Activated naive CD8-positive, alpha-beta T cell treated with anti-CD3 and anti-CD28 coated beads, Interleukin-2, amount 10 ng/mL, durations not matched to agents 7 days and 5 days (primary cell): ENCODE results near the gene SETX. TPM values are rescaled to one million over a fixed set of nuclear protein-coding genes. Genes with fewer than 3 reads are reported as not detected.
"Not testable (repeated sequence)": the region's sequence is repeated elsewhere in the genome, so short reads cannot be mapped to it uniquely, and the experiment has no call there.

Experiments used
- ATAC-seq: fragments of 150-1000 bp; cut with Tn5 transposase; one replicate; pipeline ENCODE4 v1.10.0; 2021; ENCODE audit warnings: low read depth, moderate library complexity
- POLR2A ChIA-PET: fragments of 350-600 bp; sonication (Branson Sonifier 250); formaldehyde crosslinking; loops from one replicate; lab custom pipeline; 2021; ENCODE audit warnings: antibody characterized with exemption; lab: Charles Lee
- DNase-seq: peaks from one replicate; pipeline ENCODE4 v3.0.0; 2021
- H3K27ac Mint-ChIP-seq: one replicate; pipeline ENCODE4 v1.8.0; 2022; ENCODE audit warnings: mild to moderate bottlenecking, mixed read lengths
- H3K27me3 Mint-ChIP-seq: one replicate; pipeline ENCODE4 v1.8.0; 2022; ENCODE audit warnings: mild to moderate bottlenecking, moderate library complexity, mixed read lengths
- H3K36me3 Mint-ChIP-seq: one replicate; pipeline ENCODE4 v1.8.0; 2021; ENCODE audit warnings: mild to moderate bottlenecking, mixed read lengths
- H3K4me1 Mint-ChIP-seq: one replicate; pipeline ENCODE4 v1.8.0; 2021; ENCODE audit warnings: mixed read lengths
- H3K4me3 Mint-ChIP-seq: one replicate; pipeline ENCODE4 v1.8.0; 2022; ENCODE audit warnings: mild to moderate bottlenecking, moderate library complexity, mixed read lengths
- H3K9me3 Mint-ChIP-seq: one replicate; pipeline ENCODE4 v1.8.0; 2021; ENCODE audit warnings: mixed read lengths
- total RNA-seq, 2 experiments: library from RNA; stranded (reverse); gene quantifications; one replicate each; pipeline ENCODE4 v1.2.3, GENCODE V29; 2021

Gene SETX
- total RNA-seq, 2 experiments from 2014 or later, result 64.0 to 69.4 TPM

- Mint-ChIP-seq H3K27me3 (no peaks in the 10 kb centered on the region), H3K9me3 (no peaks in the 10 kb centered on the region), H3K36me3 (peaks cover 28% of the 10 kb centered on the region), H3K4me1 (peaks cover 29% of the 10 kb centered on the region), H3K4me3 (peak overlapping the region; percentile 60), H3K27ac (peak overlapping the region; percentile 63)
- ATAC-seq (peak; percentile 93), DNase-seq (no peak)
- POLR2A ChIA-PET, result interaction anchor here (1.0 to 1.5 kb wide), 2 partner anchors 22 to 58 kb away, joined by 3 to 6 read pairs; no protein-coding TSS in a partner anchor
Observed at GRCh38 chr9:132293145-132293721, 61.6 kb downstream of the SETX start.

DNA sequence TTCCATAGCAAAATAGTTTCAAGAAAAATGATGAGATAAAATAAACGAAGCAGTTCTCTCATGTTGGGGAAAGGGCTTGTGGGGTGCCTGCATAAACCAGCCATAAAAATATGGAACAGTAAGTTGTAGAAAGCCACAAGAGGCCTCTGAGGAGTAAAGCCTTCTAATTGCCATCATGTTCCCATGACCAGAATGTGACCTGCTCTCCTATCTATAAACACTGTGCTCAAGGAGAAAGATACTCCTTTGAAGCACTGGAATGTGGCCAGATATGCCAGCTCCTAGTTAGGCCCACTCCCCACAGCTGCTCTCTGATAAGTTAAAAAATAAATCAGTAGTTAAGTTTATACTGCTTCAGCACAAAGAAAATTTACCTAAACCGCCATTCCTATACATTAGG is 65.8 kb downstream of the SETX start:
- DNase-seq (no peak), ATAC-seq (no peak)
- no peak overlapping the region for H3K4me3 Mint-ChIP-seq
- H3K36me3 Mint-ChIP-seq, result peaks cover 20% of the 10 kb centered on the region
- H3K27ac Mint-ChIP-seq, result no peak overlapping the region
- no peaks in the 10 kb centered on the region for H3K27me3 Mint-ChIP-seq
- POLR2A ChIA-PET, result no interaction called here
- H3K4me1 Mint-ChIP-seq, result peaks cover 20% of the 10 kb centered on the region
- no peaks in the 10 kb centered on the region for H3K9me3 Mint-ChIP-seq

DNA sequence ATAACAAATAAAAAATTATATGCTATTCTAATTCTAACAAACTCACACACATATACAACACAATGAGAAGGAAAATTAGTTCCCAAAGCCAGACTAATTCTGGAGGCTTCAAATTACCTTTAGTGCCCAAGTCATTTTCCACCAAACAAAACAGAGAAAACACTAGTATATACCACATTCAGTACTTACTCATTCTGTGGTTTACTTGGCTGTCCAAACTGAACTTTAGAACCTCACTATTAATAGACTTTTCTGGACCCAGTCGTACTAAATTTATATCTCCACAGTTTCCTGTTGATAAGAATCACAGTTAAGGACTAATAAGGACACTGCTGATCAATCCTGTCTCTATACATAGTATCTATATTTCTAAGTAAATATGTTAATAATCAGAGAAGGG is 66.4 kb downstream of the SETX start:
- POLR2A ChIA-PET, result no interaction called here
- peaks cover 23% of the 10 kb centered on the region for H3K36me3 Mint-ChIP-seq
- ATAC-seq, result no peak

GRCh38 chr9:132287256-132287760 is 67.5 kb downstream of the SETX start:
- POLR2A ChIA-PET, result no interaction called here
- ATAC-seq, result no peak
- H3K36me3 Mint-ChIP-seq, result peaks cover 25% of the 10 kb centered on the region
- H3K4me1 Mint-ChIP-seq, result peaks cover 13% of the 10 kb centered on the region
- no peaks in the 10 kb centered on the region for H3K9me3 Mint-ChIP-seq
- H3K27ac Mint-ChIP-seq, result no peak overlapping the region
- DNase-seq, result no peak
- no peak overlapping the region for H3K4me3 Mint-ChIP-seq
- H3K27me3 Mint-ChIP-seq, result no peaks in the 10 kb centered on the region

More for the DNA sequence above, 66.4 kb downstream of the SETX start:
- Mint-ChIP-seq H3K9me3 (no peaks in the 10 kb centered on the region), H3K27me3 (no peaks in the 10 kb centered on the region), H3K27ac (no peak overlapping the region), H3K4me3 (no peak overlapping the region), H3K4me1 (peaks cover 20% of the 10 kb centered on the region)
- no peak for DNase-seq

DNA sequence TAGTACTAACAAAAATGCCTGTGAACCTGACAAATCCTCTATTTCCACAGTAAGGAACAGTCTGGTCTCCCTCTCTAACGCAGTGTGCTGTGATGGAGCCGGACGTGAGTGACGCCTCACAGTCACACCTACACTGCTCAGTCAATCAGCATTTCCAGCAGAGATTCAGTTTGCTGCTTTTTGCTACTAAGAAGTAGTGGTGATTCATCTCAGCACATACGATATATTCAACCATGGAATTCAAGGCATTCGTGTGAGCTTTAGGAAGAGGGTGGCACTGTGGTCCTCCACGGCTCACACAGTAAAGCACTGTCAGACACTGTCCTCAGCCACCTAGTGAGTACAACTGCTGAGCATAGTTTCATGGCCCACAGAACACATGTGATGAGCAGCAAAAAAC is 70.9 kb downstream of the SETX start:
- peaks cover 38% of the 10 kb centered on the region for H3K36me3 Mint-ChIP-seq
- H3K27me3 Mint-ChIP-seq, result no peaks in the 10 kb centered on the region
- POLR2A ChIA-PET, result no interaction called here
- H3K9me3 Mint-ChIP-seq, result no peaks in the 10 kb centered on the region
- ATAC-seq, result no peak
- peaks cover 9% of the 10 kb centered on the region for H3K4me1 Mint-ChIP-seq
- H3K27ac Mint-ChIP-seq, result no peak overlapping the region
- no peak for DNase-seq
- H3K4me3 Mint-ChIP-seq, result no peak overlapping the region

- H3K4me1 Mint-ChIP-seq, result peaks cover 4% of the 10 kb centered on the region
- POLR2A ChIA-PET, result no interaction called here
- peaks cover 36% of the 10 kb centered on the region for H3K36me3 Mint-ChIP-seq
- H3K4me3 Mint-ChIP-seq, result no peak overlapping the region
- no peaks in the 10 kb centered on the region for H3K9me3 Mint-ChIP-seq
- ATAC-seq, result no peak
- no peak for DNase-seq
- no peaks in the 10 kb centered on the region for H3K27me3 Mint-ChIP-seq
- H3K27ac Mint-ChIP-seq, result no peak overlapping the region
Observed at GRCh38 chr9:132283165-132283564, 71.6 kb downstream of the SETX start.

GRCh38 chr9:132274861-132275260 is 79.9 kb downstream of the SETX start:
- Mint-ChIP-seq H3K4me1 (no peaks in the 10 kb centered on the region), H3K27ac (no peak overlapping the region), H3K4me3 (no peak overlapping the region), H3K27me3 (no peaks in the 10 kb centered on the region), H3K36me3 (peaks cover 51% of the 10 kb centered on the region), H3K9me3 (no peaks in the 10 kb centered on the region)
- DNase-seq, result no peak
- POLR2A ChIA-PET, result no interaction called here
- ATAC-seq, result no peak

- H3K4me1 Mint-ChIP-seq, DNase-seq, H3K9me3 Mint-ChIP-seq, H3K27me3 Mint-ChIP-seq, H3K27ac Mint-ChIP-seq, ATAC-seq, POLR2A ChIA-PET, H3K4me3 Mint-ChIP-seq: not testable (repeated sequence)
- peaks cover 29% of the 10 kb centered on the region for H3K36me3 Mint-ChIP-seq
Observed at GRCh38 chr9:132269704-132270516, 84.9 kb downstream of the SETX start.

GRCh38 chr9:132268725-132269352 is 85.9 kb downstream of the SETX start:
- H3K27ac Mint-ChIP-seq, result no peak overlapping the region
- no peaks in the 10 kb centered on the region for H3K4me1 Mint-ChIP-seq
- no peaks in the 10 kb centered on the region for H3K9me3 Mint-ChIP-seq
- H3K27me3 Mint-ChIP-seq, result no peaks in the 10 kb centered on the region
- ATAC-seq (peak; percentile 52), DNase-seq (peak; percentile 74)
- POLR2A ChIA-PET, result no interaction called here
- no peak overlapping the region for H3K4me3 Mint-ChIP-seq
- peaks cover 20% of the 10 kb centered on the region for H3K36me3 Mint-ChIP-seq

DNA sequence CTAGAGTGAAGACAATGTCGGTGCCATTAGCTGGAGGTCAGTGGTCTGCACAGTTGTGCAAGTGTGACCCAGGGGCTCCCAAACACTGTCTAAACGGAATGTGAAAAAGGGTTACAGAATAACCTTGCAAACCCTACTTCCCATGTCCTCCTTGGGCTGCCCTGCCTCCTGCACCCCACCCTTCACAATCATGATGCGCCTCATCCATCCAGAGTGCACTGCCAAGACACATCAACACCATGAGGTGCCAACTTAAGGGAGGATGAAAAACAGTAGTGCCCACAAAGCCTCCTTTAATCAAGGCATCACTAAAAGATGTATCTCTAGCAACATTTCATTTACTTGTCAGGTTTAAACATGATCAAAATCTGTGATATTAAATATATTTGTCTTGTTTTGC is 87.1 kb downstream of the SETX start:
- H3K4me3 Mint-ChIP-seq, result no peak overlapping the region
- no peaks in the 10 kb centered on the region for H3K27me3 Mint-ChIP-seq
- H3K9me3 Mint-ChIP-seq, result no peaks in the 10 kb centered on the region
- DNase-seq (no peak), ATAC-seq (no peak)
- H3K4me1 Mint-ChIP-seq, result peaks cover 2% of the 10 kb centered on the region
- POLR2A ChIA-PET, result no interaction called here
- peaks cover 15% of the 10 kb centered on the region for H3K36me3 Mint-ChIP-seq
- no peak overlapping the region for H3K27ac Mint-ChIP-seq

DNA sequence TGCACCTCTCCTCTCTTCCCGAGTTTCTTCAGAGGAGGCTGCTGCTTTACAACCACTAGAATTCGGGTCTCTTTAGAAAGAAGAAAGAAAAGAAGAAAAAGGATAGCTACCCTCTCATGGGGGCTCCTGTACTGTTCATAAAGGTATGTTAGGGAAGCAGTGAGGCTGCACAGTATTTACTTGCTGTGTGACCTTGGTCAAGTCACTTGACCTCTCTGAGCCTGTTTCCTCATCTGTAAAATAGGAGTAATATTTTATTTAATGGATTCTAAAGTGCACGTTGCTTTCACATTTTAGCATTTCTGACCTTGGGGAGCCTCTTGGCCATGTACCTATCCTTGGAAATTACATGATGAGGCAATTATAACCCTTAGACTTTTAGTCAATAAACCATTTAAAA is 88.8 kb downstream of the SETX start:
- ATAC-seq, result no peak
- Mint-ChIP-seq H3K27ac (no peak overlapping the region), H3K4me3 (no peak overlapping the region), H3K4me1 (peaks cover 2% of the 10 kb centered on the region), H3K27me3 (no peaks in the 10 kb centered on the region), H3K36me3 (peaks cover 14% of the 10 kb centered on the region), H3K9me3 (no peaks in the 10 kb centered on the region)
- POLR2A ChIA-PET, result no interaction called here
- no peak for DNase-seq

GRCh38 chr9:132260846-132261245 is 93.9 kb downstream of the SETX start:
- Mint-ChIP-seq H3K27me3 (peaks cover 1% of the 10 kb centered on the region), H3K27ac (no peak overlapping the region), H3K4me3 (no peak overlapping the region), H3K36me3 (peaks cover 6% of the 10 kb centered on the region), H3K9me3 (no peaks in the 10 kb centered on the region), H3K4me1 (peaks cover 8% of the 10 kb centered on the region)
- POLR2A ChIA-PET, result no interaction called here
- DNase-seq, result no peak
- ATAC-seq, result no peak

DNA sequence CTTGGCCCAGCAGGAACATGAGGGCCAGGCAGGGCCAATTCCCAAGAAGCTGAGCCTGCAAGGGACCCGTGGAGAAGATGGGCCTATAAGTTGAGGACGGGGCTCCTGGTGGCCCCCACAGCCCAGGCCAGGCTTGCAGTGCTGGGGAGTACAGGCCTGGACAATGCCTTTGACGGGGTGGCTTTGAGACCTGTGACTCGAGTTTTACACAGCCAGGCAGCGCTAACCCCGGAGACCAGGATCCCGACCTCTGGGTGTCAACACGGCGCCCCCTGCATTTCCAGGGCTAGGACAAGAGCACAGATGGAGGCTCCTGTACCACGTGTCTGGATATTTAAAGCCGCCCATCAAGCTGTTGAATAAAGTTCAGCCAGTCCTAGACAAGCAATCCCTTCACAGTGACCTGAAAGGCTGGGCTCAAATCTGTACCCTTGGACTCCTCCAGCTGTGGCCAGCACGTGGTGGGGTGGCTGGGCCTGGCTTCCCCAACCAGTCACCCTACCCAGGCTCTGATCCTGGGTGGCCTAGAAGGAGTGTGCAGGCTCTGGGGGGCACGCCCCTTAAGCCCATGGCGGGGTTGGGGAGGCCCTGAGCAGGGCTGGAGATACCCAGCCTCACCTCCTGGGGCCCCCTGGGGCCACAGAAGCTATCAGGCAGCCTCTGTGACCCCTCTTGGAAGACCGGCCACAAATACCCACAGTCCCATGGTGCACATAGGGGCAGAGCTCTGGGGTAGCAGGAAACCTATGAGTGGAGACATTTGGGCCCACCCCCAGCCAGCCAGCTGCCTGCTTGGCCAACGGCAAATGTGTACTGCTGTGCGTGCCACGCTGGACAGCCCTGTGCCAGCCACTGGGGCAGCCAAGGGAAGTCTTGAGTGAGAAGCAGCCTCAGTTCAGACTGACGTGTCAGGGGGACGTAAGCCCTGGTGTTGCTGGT is 104.2 kb downstream of the SETX start:
- no peaks in the 10 kb centered on the region for H3K36me3 Mint-ChIP-seq
- H3K9me3 Mint-ChIP-seq, result no peaks in the 10 kb centered on the region
- DNase-seq (no peak), ATAC-seq (no peak)
- POLR2A ChIA-PET, result no interaction called here
- peaks cover 18% of the 10 kb centered on the region for H3K27me3 Mint-ChIP-seq
- H3K27ac Mint-ChIP-seq, result no peak overlapping the region
- H3K4me3 Mint-ChIP-seq, result no peak overlapping the region
- no peaks in the 10 kb centered on the region for H3K4me1 Mint-ChIP-seq
